Keratinocyte (primary cell): ENCODE results near the gene CHIT1. TPM values are rescaled to one million over a fixed set of nuclear protein-coding genes. Genes with fewer than 3 reads are reported as not detected.

Experiments used
- DNase-seq: peaks from one replicate; pipeline ENCODE4 v3.0.0-alpha.2; 2011; ENCODE audit warnings: low read depth, missing footprints, low spot score
- FAIRE-seq: peaks from 2 replicates; lab custom pipeline; 2011; peaks lifted over from hg19 to GRCh38; lab: Jason Lieb, UNC
- H2AFZ ChIP-seq: 2 replicates; pipeline ENCODE4 v1.6.0; 2012; ENCODE audit warnings: low read length, control low read depth, inconsistent platforms; ENCODE audit not compliant: control insufficient read depth
- H3K27ac ChIP-seq: 2 replicates; pipeline ENCODE4 v1.5.1; 2011; ENCODE audit warnings: low read length; ENCODE audit not compliant: control insufficient read depth, insufficient read depth
- H3K27me3 ChIP-seq: 3 replicates; pipeline ENCODE4 v1.6.0; 2011; ENCODE audit warnings: low read length; ENCODE audit not compliant: control insufficient read depth, insufficient read depth; ENCODE audit errors: extremely low read depth
- H3K36me3 ChIP-seq, 2 experiments: 2 replicates in 1 of 2; 3 replicates in 1 of 2; pipeline ENCODE4 v1.5.1; 2011; ENCODE audit warnings: low read length in 2 of 2, mild to moderate bottlenecking in 1 of 2; ENCODE audit not compliant: control insufficient read depth in 2 of 2, insufficient read depth in 2 of 2; ENCODE audit errors: extremely low read depth in 1 of 2
- H3K4me1 ChIP-seq: 3 replicates; pipeline ENCODE4 v1.5.1; 2011; ENCODE audit warnings: low read length; ENCODE audit not compliant: control insufficient read depth, insufficient read depth; ENCODE audit errors: extremely low read depth
- H3K4me2 ChIP-seq: 3 replicates; pipeline ENCODE4 v1.6.0; 2011; ENCODE audit warnings: low read depth, low read length; ENCODE audit not compliant: control insufficient read depth, insufficient read depth; ENCODE audit errors: extremely low read depth
- H3K4me3 ChIP-seq, 3 experiments: fragments of 200-600 bp in 1 of 3; sonication (generic) in 1 of 3; 2 replicates in 2 of 3; 3 replicates in 1 of 3; pipeline ENCODE4 v1.5.1; 2011 to 2016; ENCODE audit warnings: low read length in 3 of 3, mild to moderate bottlenecking in 3 of 3, control low read depth in 2 of 3, inconsistent platforms in 1 of 3, low read depth in 1 of 3, mixed read lengths in 1 of 3, mixed run types in 1 of 3, moderate library complexity in 1 of 3; ENCODE audit not compliant: control insufficient read depth in 2 of 3, insufficient read depth in 2 of 3; ENCODE audit errors: extremely low read depth in 1 of 3
- H3K79me2 ChIP-seq: 2 replicates; pipeline ENCODE4 v1.6.0; 2012; ENCODE audit warnings: low read length; ENCODE audit not compliant: control insufficient read depth, insufficient read depth
- H3K9ac ChIP-seq: 3 replicates; pipeline ENCODE4 v1.6.0; 2011; ENCODE audit warnings: low read length; ENCODE audit not compliant: control insufficient read depth, insufficient read depth; ENCODE audit errors: extremely low read depth
- H3K9me1 ChIP-seq: 3 replicates; pipeline ENCODE4 v1.6.0; 2011; ENCODE audit warnings: low read length; ENCODE audit not compliant: control insufficient read depth, insufficient read depth; ENCODE audit errors: extremely low read depth
- H3K9me3 ChIP-seq: 2 replicates; pipeline ENCODE4 v1.5.1; 2012; ENCODE audit warnings: low read depth, low read length; ENCODE audit not compliant: control insufficient read depth
- H4K20me1 ChIP-seq: 3 replicates; pipeline ENCODE4 v1.6.0; 2011; ENCODE audit warnings: low read length; ENCODE audit not compliant: control insufficient read depth, insufficient read depth; ENCODE audit errors: extremely low read depth
- CTCF ChIP-seq, 3 experiments: IDR thresholded peaks in 1 of 3; conservative IDR thresholded peaks in 1 of 3; optimal IDR thresholded peaks in 1 of 3; 2 replicates in 2 of 3; 3 replicates in 1 of 3; pipeline versions ENCODE3 to v1.5.1; 2011; ENCODE audit warnings: low read length in 3 of 3, mild to moderate bottlenecking in 3 of 3, moderate library complexity in 2 of 3, control low read depth in 1 of 3, inconsistent platforms in 1 of 3; ENCODE audit not compliant: insufficient read depth in 2 of 3; ENCODE audit errors: extremely low read depth in 1 of 3
- EZH2 ChIP-seq: IDR thresholded peaks from one replicate; pipeline ENCODE4 v1.6.1; 2012; ENCODE audit warnings: inconsistent platforms, mild to moderate bottlenecking, low read length, moderate library complexity
- dilution Hi-C: fragments of 300-500 bp; cut with MboI; formaldehyde crosslinking; loops from one replicate; pipeline ENCODE4 v1.7.0; 2020; ENCODE audit warnings: low sequenced_read_pairs; ENCODE audit not compliant: extremely low pct_ligation_motif_present
- polyA plus RNA-seq, 5 experiments: library from polyadenylated mRNA; depleted of rRNA in 3 of 5; stranded (reverse) in 3 of 5; stranded (forward) in 1 of 5; unstranded in 1 of 5; fragments of >200 nt; gene quantifications; 1 replicate in 1 of 5; 2 replicates in 3 of 5; 3 replicates in 1 of 5; pipeline versions ENCODE4 v1.2.1 to v1.2.3, GENCODE V29; 2011 to 2012; ENCODE audit warnings: missing spikeins in 2 of 5, low read depth in 1 of 5, low replicate concordance in 1 of 5

The CHIT1 gene
- polyA plus RNA-seq, 1 donor (not counting 4 experiments of a cell fraction or from before 2014, with no cell fraction given): not detected

DNA sequence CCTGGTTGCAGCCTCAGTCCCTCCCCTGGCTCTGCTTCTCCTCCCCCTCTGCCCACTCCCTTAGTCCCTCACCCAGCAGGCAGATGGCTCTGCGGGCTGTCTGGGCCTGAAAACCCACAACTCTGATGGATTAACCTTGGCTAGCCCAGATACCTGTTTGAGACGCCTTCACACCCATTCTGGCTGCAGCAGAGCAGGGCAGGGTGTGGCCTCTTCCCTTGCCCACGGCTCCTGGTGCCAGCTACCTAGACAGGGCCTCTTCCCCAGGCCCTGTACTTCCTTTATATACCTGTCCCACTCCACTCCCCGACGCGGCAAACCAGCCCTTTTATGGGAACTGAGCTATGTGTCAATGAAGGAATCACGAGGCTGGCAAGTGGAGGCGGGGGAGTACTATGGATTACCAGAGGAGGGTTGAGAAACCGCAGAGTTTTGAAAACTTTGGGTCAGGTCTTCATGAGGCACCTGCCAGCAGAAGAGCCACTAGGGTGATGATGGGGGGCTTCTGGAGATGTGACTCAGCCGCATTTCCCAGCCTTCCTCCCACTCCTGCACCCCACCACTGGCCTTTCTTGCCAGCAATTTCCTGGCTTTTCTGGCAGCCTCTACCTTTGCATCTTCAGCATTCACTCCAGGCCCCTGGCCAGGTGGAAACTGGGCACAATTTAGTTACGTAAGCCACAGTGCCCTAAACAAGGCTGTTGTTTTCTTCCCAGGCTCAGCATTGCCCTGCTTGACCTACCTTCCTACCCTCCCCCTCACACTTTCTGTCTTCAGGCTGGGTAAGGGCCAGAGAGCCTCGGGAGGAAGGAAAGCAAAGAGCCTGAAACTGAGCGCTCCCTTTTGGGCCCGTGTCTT, 42.8 kb downstream of the CHIT1 start, which contains the start of gene CHI3L1:
Gene CHI3L1, minus strand, starts transcription at position 259 of the 858 bp plus-strand sequence. Its CDS starts 81 bp downstream, at position 178.
- Histone ChIP-seq H3K9me1 (no peaks in the 10 kb centered on the region), H3K36me3 (no peaks in the 10 kb centered on the region), H3K9me3 (no peaks in the 10 kb centered on the region), H2AFZ (no peak within 1 kb of the TSS), H3K27ac (no peak within 1 kb of the TSS), H3K4me2 (no peak within 1 kb of the TSS), H3K9ac (no peak within 1 kb of the TSS), H3K79me2 (no peaks in the 10 kb centered on the region), H3K4me3 (no peak within 1 kb of the TSS), H3K4me1 (no peaks in the 10 kb centered on the region), H4K20me1 (no peaks in the 10 kb centered on the region), H3K27me3 (peaks cover 3% of the 10 kb centered on the region)
- TF ChIP-seq EZH2 (no peak), CTCF (optimal IDR thresholded peaks at IDR 0.05 in 1 of 3, IDR thresholded peaks at IDR 0.05 in 1 of 3, conservative IDR thresholded peaks at IDR 0.05 in 1 of 3; ENCODE audit: extremely low read depth in 1 of 3, insufficient read depth in 2 of 3, low read length in 3 of 3) (no peak)
- no peak for FAIRE-seq
- dilution Hi-C loops: no loop called here
- no peak for DNase-seq

- Histone ChIP-seq H4K20me1 (no peaks in the 10 kb centered on the region), H3K36me3 (no peaks in the 10 kb centered on the region), H3K4me2 (no peak overlapping the region), H3K4me3 (no peak overlapping the region), H3K9ac (no peak overlapping the region), H3K27me3 (peaks cover 6% of the 10 kb centered on the region), H2AFZ (no peak overlapping the region), H3K79me2 (no peaks in the 10 kb centered on the region), H3K27ac (no peak overlapping the region), H3K9me3 (no peaks in the 10 kb centered on the region), H3K4me1 (no peaks in the 10 kb centered on the region), H3K9me1 (no peaks in the 10 kb centered on the region)
- no peak for TF ChIP-seq EZH2
- no peak for TF ChIP-seq CTCF (optimal IDR thresholded peaks at IDR 0.05 in 1 of 3, IDR thresholded peaks at IDR 0.05 in 1 of 3, conservative IDR thresholded peaks at IDR 0.05 in 1 of 3; ENCODE audit: extremely low read depth in 1 of 3, insufficient read depth in 2 of 3, low read length in 3 of 3)
- dilution Hi-C loops: no loop called here
- DNase-seq: no peak
- FAIRE-seq: no peak
Observed at GRCh38 chr1:203186091-203186445, 43.4 kb downstream of the CHIT1 start.
